Activated naive CD8-positive, alpha-beta T cell treated with anti-CD3 and anti-CD28 coated beads for 36 hours (primary cell): Measurements from ENCODE around the gene PTTG1IP. TPM values are rescaled to one million over a fixed set of nuclear protein-coding genes. Genes with fewer than 3 reads are reported as not detected.
A peak's percentile ranks its signal among the peaks of the same experiment; 100 is the strongest.

Source experiments
- DNase-seq: peaks from one replicate; pipeline ENCODE4 v3.0.0; 2021
- H3K27ac Mint-ChIP-seq: one replicate; pipeline ENCODE4 v1.8.0; 2022; ENCODE audit warnings: mild to moderate bottlenecking, moderate library complexity, mixed read lengths
- H3K27me3 Mint-ChIP-seq: one replicate; pipeline ENCODE4 v1.8.0; 2022; ENCODE audit warnings: mild to moderate bottlenecking, mixed read lengths
- H3K36me3 Mint-ChIP-seq: one replicate; pipeline ENCODE4 v1.8.0; 2021; ENCODE audit warnings: mild to moderate bottlenecking, mixed read lengths
- H3K4me1 Mint-ChIP-seq: one replicate; pipeline ENCODE4 v1.8.0; 2021; ENCODE audit warnings: mixed read lengths
- H3K4me3 Mint-ChIP-seq: one replicate; pipeline ENCODE4 v1.8.0; 2022; ENCODE audit warnings: mild to moderate bottlenecking, moderate library complexity, mixed read lengths
- H3K9me3 Mint-ChIP-seq: one replicate; pipeline ENCODE4 v1.8.0; 2022; ENCODE audit warnings: mixed read lengths
- total RNA-seq, 2 experiments: library from RNA; stranded (reverse); gene quantifications; one replicate each; pipeline ENCODE4 v1.2.3, GENCODE V29; 2021

PTTG1IP gene
- total RNA-seq, 2 experiments from 2014 or later, result 40.3 to 44.7 TPM

DNA sequence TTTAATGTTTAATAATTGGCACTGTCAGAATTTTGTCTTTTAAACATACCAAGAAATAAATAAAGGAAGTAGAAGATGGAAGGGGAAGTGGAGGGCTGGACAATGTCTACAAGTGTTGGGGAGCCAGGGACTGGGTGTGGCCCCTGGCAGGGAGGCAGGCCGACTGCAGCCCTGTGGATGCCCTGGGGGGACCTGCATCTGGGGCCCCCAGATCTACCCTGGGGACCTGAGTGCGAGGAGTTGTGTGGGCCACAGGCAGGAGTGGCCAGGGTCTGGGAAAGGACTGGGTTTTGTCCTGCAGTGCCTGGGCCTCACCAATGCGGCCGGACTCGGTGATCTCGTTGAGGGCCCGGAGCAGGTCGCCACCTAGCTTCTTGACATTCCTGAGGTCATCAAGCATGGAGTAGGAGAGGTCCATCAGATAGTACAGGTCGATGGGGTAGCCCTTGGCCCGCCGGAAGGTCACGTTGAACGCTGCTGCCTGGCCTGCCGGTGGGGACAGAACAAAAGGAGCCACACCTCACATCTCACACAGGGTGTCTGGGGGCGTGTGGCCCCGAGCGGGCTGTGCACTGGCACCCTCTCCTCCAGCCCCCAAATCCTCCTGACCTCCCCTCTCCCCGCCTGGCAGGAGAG lies 29.7 kb upstream of the PTTG1IP start:
- H3K4me3 Mint-ChIP-seq, result no peak overlapping the region
- H3K36me3 Mint-ChIP-seq, result peaks cover 41% of the 10 kb centered on the region
- H3K27ac Mint-ChIP-seq, result no peak overlapping the region
- no peak for DNase-seq
- H3K9me3 Mint-ChIP-seq, result no peaks in the 10 kb centered on the region
- peaks cover 7% of the 10 kb centered on the region for H3K4me1 Mint-ChIP-seq
- no peaks in the 10 kb centered on the region for H3K27me3 Mint-ChIP-seq

GRCh38 chr21:44902268-44903049 lies 29.0 kb upstream of the PTTG1IP start:
- Mint-ChIP-seq H3K9me3 (no peaks in the 10 kb centered on the region), H3K4me3 (no peak overlapping the region), H3K27me3 (no peaks in the 10 kb centered on the region), H3K4me1 (peaks cover under 1% of the 10 kb centered on the region), H3K27ac (no peak overlapping the region), H3K36me3 (peaks cover 41% of the 10 kb centered on the region)
- DNase-seq, result no peak

DNA sequence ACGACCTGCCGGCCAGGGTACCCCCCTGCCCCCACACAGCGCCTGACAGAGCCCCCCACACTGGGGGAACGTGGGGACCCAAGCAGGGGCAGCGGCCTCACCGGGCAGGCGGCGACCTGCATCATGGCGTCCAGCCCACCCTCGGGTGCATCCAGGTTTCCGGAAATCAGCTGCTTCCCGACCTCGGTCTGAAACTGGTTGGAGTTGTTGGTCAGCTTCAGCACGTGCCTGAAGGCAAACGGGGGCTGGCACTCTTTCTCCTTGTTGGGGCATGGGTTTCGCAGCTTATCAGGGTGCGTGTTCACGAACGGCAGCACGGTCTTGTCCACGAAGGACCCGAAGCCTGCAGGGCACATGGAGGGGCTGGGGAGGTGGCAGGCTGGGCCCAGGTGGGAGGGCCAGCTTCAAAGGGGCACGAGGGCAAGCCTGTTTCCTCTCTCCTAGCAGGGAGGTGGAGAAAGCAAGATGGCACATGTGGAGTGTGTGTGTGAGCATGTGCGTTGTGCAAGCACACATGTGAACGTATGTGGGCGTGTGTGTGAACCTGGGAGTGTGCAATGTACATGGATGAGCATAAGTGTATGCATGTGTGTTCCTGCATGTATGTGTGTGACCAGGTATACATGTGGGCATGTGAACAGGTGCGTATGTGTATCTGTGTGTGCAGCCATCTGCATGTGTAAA lies 28.0 kb upstream of the PTTG1IP start:
- H3K4me3 Mint-ChIP-seq, result no peak overlapping the region
- H3K9me3 Mint-ChIP-seq, result no peaks in the 10 kb centered on the region

DNA sequence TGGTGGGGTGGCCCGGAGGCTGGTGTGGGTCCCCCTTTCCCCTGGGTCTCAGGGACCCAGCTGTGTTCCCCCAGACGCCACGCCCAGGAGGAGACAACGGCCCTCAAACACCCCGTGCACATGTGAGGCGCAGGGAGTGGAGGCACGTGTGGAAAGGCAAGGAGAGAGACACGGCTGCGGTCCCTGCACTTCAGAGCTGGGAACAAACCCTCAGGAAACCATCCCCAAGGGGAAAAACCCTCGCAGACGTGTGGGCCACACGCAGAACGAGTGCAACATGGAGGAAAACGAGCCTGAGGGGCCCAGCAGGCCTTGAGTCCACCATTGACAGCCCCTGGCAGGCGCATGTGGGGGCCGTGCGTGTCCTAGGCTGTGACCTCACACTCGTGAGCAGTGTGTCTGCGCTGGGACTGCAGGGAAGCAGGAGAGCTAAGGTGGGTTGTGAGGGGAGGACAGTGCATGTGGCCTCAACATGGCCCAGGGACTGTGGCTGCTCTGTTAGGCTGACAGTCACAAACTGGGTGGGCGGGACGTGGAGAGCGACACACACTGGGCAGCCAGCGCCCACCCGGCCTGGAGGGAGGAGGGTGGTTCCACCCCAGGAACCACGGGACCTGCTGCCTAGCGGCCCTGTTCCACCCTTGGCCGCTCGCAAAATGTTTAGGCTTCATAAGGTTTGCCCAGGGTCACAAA lies 27.2 kb upstream of the PTTG1IP start:
- Mint-ChIP-seq H3K4me1 (no peaks in the 10 kb centered on the region), H3K36me3 (peaks cover 35% of the 10 kb centered on the region), H3K9me3 (no peaks in the 10 kb centered on the region), H3K4me3 (no peak overlapping the region), H3K27ac (no peak overlapping the region), H3K27me3 (no peaks in the 10 kb centered on the region)
- DNase-seq, result no peak

More for the DNA sequence above, 28.0 kb upstream of the PTTG1IP start:
- no peak overlapping the region for H3K27ac Mint-ChIP-seq
- H3K4me1 Mint-ChIP-seq, result no peaks in the 10 kb centered on the region
- H3K36me3 Mint-ChIP-seq, result peaks cover 40% of the 10 kb centered on the region
- no peak for DNase-seq
- no peaks in the 10 kb centered on the region for H3K27me3 Mint-ChIP-seq

GRCh38 chr21:44899768-44900558 lies 26.5 kb upstream of the PTTG1IP start:
- Mint-ChIP-seq H3K27me3 (no peaks in the 10 kb centered on the region), H3K4me1 (no peaks in the 10 kb centered on the region), H3K27ac (no peak overlapping the region), H3K9me3 (no peaks in the 10 kb centered on the region), H3K4me3 (no peak overlapping the region), H3K36me3 (peaks cover 35% of the 10 kb centered on the region)
- DNase-seq, result no peak

- H3K4me3 Mint-ChIP-seq, result no peak overlapping the region
- H3K9me3 Mint-ChIP-seq, result no peaks in the 10 kb centered on the region
- no peak overlapping the region for H3K27ac Mint-ChIP-seq
- DNase-seq, result no peak
- no peaks in the 10 kb centered on the region for H3K27me3 Mint-ChIP-seq
- no peaks in the 10 kb centered on the region for H3K4me1 Mint-ChIP-seq
- peaks cover 28% of the 10 kb centered on the region for H3K36me3 Mint-ChIP-seq
Observed at GRCh38 chr21:44898851-44899767, 25.6 kb upstream of the PTTG1IP start.

DNA sequence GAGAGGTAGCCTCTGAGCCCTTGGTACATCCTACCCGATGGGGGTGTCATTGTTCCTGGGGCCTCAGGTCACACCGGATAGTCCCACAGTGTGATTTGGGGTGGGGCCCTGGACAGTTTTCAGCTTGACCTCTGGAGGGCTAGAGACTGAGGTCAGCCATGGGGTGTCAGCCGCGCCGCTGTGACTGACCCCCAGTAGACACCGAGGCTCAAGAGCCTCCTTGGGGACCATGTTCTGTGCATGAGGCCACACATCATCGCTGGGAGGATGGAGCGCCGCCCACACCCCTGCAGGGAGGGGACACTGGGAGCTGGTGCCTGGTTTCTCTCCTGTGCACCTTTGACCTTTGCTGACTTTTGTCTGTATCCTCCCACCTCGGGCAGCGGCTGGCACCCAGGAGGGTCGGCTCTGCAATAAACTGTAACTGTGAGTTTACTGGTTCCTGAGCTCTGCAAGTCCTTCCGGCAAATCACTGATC lies 24.6 kb upstream of the PTTG1IP start:
- Mint-ChIP-seq H3K4me1 (no peaks in the 10 kb centered on the region), H3K27ac (no peak overlapping the region), H3K27me3 (no peaks in the 10 kb centered on the region), H3K4me3 (no peak overlapping the region), H3K36me3 (peaks cover 22% of the 10 kb centered on the region), H3K9me3 (no peaks in the 10 kb centered on the region)
- DNase-seq, result no peak

- no peak overlapping the region for H3K27ac Mint-ChIP-seq
Observed at GRCh38 chr21:44897326-44898010, 24.0 kb upstream of the PTTG1IP start.

DNA sequence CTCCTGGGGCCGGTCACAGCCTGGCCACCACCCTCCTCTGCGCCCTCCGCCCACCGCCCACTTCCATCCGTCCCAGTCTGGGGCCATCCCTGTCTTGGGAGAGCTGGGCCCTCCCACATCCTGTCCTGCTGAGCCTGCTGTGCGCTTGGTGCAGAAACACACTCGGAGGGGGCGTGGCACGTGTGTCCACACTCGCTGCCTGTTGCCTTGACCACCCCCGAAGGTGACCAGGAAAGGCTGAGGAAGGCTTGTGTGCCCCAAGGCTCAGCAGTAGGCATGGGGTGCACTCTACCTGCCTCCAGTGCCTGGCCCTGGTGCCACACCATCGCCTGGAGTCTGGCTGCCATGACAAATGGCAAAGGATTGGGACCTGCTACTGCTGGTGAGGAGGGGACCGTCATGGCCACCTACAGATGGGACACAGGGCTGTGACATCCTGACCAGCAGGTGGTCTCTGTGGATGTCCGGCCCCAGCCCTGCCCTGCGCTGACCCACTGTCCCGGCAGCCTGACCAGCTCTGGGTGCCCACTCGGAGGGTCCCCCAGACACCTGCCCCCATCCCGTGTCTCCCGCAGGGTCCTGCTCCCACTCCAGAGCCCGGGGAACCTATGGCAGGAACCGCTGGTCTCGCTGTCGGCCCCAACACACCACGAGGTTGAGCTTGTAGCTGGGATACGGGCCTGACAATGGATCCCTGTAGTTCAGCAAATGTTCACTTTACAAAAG lies 23.2 kb upstream of the PTTG1IP start:
- no peaks in the 10 kb centered on the region for H3K9me3 Mint-ChIP-seq

More at GRCh38 chr21:44897326-44898010, 24.0 kb upstream of the PTTG1IP start:
- H3K9me3 Mint-ChIP-seq, result no peaks in the 10 kb centered on the region
- no peak overlapping the region for H3K4me3 Mint-ChIP-seq
- H3K36me3 Mint-ChIP-seq, result peaks cover 17% of the 10 kb centered on the region
- no peak for DNase-seq
- no peaks in the 10 kb centered on the region for H3K4me1 Mint-ChIP-seq
- H3K27me3 Mint-ChIP-seq, result no peaks in the 10 kb centered on the region

GRCh38 chr21:44895859-44896258 lies 22.4 kb upstream of the PTTG1IP start:
- DNase-seq, result no peak
- no peaks in the 10 kb centered on the region for H3K27me3 Mint-ChIP-seq
- no peak overlapping the region for H3K4me3 Mint-ChIP-seq
- H3K36me3 Mint-ChIP-seq, result peaks cover 7% of the 10 kb centered on the region
- H3K27ac Mint-ChIP-seq, result no peak overlapping the region
- H3K9me3 Mint-ChIP-seq, result no peaks in the 10 kb centered on the region
- H3K4me1 Mint-ChIP-seq, result no peaks in the 10 kb centered on the region

More for the DNA sequence above, 23.2 kb upstream of the PTTG1IP start:
- no peak overlapping the region for H3K4me3 Mint-ChIP-seq
- no peaks in the 10 kb centered on the region for H3K27me3 Mint-ChIP-seq
- no peaks in the 10 kb centered on the region for H3K4me1 Mint-ChIP-seq
- no peak for DNase-seq
- no peak overlapping the region for H3K27ac Mint-ChIP-seq
- peaks cover 10% of the 10 kb centered on the region for H3K36me3 Mint-ChIP-seq

GRCh38 chr21:44894687-44895302 lies 21.3 kb upstream of the PTTG1IP start:
- Mint-ChIP-seq H3K36me3 (peaks cover 5% of the 10 kb centered on the region), H3K9me3 (no peaks in the 10 kb centered on the region), H3K4me1 (no peaks in the 10 kb centered on the region), H3K27me3 (no peaks in the 10 kb centered on the region), H3K4me3 (no peak overlapping the region), H3K27ac (no peak overlapping the region)
- DNase-seq, result no peak

DNA sequence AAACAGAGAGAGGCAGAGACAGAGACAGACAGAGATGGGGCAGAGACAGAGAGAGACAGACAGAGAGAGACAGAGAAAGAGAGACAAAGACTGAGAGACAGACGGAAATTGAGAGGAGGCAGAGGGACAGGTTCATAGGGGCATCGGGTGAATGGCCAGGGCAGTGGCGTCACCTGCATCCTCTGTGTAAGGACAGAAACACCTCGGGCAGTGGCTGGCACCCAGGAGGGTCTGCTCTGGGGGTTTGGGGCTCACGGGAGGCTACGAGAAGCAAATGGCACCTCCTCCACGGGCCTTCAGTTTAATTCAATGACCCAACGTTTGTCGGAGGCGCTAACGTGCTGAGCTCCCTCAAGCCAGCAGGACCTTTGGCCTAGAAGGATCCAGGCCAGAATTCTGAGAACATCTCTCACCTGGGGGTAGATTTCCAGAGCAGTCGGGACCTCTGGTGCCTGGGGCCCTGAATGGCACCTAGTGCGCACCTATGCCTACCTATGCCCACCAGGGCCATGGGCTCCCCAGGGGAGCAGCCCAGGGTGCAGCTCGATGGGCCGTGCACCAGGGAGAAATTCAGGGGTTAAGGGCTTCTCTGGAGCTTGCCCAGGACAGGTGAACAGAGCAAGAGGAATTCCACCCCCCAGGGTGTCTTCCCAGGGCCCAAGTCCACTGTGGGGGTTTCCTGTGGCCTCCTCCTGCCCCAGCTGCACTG lies 20.6 kb upstream of the PTTG1IP start:
- peak overlapping the region; percentile 3 for H3K27ac Mint-ChIP-seq
- peaks cover 5% of the 10 kb centered on the region for H3K36me3 Mint-ChIP-seq
- no peaks in the 10 kb centered on the region for H3K27me3 Mint-ChIP-seq
- no peak for DNase-seq
- H3K4me1 Mint-ChIP-seq, result no peaks in the 10 kb centered on the region
- no peak overlapping the region for H3K4me3 Mint-ChIP-seq
- H3K9me3 Mint-ChIP-seq, result no peaks in the 10 kb centered on the region
